ENCODE data around the gene HSPA12A.

HSPA12A gene

GRCh38 chr10:116707981-116708380, 34.4 kb downstream of the HSPA12A start:
- TF ChIP-seq GATA3 (IDR thresholded peaks at IDR 0.05; ENCODE audit: low read depth, low read length) (no peak), GATA2 (IDR thresholded peaks at IDR 0.05; ENCODE audit: low read depth, low read length) (no peak)

DNA sequence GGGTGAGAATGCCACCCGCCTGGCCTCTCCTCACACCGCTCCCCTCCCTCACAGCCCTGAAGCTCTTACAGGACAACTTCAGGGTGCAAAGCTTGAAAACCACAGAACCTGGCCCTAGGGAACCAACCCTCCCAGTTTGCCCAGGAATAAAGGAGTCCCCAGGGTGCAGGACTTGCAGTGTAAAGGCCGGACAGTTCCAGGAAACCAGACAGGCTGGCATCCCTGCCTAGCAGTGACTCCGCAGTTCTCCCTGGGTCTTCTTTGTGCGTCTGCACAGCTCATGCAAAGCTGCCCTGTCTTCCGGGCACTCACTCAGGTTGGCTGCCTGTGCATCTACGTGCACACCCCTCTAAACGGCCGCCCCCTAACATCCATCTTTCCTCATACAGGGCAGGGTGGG, 36.1 kb downstream of the HSPA12A start:
- TF ChIP-seq GATA2 (IDR thresholded peaks at IDR 0.05; ENCODE audit: low read depth, low read length) (no peak), GATA3 (IDR thresholded peaks at IDR 0.05; ENCODE audit: low read depth, low read length) (no peak)

DNA sequence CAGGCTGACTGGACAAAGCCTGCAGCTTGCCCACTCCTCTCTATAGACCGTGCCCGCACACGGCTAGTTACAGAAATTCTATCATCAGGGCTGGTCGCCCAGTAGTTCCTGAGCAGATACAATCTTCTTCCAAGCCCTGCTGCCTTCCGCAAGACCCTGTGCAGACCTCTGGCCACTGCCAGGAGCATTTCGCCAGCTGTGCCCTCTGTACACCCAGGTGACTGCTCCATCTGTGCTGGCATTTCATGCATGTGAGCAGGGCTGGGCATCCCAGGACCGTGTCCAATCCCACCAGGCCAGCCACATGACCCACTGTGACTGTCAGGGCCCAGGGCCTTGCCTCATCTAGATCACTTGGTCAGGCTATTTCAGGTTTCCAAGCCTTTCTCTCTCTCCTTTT, 36.9 kb downstream of the HSPA12A start:
- no peak for TF ChIP-seq GATA3 (IDR thresholded peaks at IDR 0.05; ENCODE audit: low read depth, low read length)
- TF ChIP-seq GATA2 (IDR thresholded peaks at IDR 0.05; ENCODE audit: low read depth, low read length), result peak; percentile 52

GRCh38 chr10:116704926-116705325, 37.4 kb downstream of the HSPA12A start:
- TF ChIP-seq GATA2 (IDR thresholded peaks at IDR 0.05; ENCODE audit: low read depth, low read length) (no peak), GATA3 (IDR thresholded peaks at IDR 0.05; ENCODE audit: low read depth, low read length) (no peak)

DNA sequence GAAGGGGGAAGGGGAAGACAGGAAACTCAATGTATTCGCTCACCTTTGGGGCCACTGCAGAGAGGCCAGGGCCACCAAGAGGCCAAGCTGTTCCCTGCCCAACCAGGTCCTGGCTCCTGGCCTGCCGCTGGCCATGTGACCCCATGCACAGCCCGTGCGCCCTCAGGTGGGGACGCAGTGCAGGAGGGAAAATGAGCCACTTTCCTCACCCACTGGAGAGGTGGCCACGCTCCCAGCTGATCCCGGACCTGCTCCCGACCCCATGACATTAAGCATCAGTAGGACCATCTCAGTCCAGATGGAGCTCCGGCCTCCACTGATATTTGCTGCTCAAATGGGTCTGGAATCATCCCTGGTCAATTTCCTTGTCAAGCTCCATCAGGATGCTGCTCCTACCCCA, 40.2 kb downstream of the HSPA12A start:
- TF ChIP-seq GATA2 (IDR thresholded peaks at IDR 0.05; ENCODE audit: low read depth, low read length), result no peak
- no peak for TF ChIP-seq GATA3 (IDR thresholded peaks at IDR 0.05; ENCODE audit: low read depth, low read length)

- TF ChIP-seq GATA3 (IDR thresholded peaks at IDR 0.05; ENCODE audit: low read depth, low read length), result no peak
- TF ChIP-seq GATA2 (IDR thresholded peaks at IDR 0.05; ENCODE audit: low read depth, low read length), result no peak
Measured at GRCh38 chr10:116699471-116700150, 42.8 kb downstream of the HSPA12A start.

DNA sequence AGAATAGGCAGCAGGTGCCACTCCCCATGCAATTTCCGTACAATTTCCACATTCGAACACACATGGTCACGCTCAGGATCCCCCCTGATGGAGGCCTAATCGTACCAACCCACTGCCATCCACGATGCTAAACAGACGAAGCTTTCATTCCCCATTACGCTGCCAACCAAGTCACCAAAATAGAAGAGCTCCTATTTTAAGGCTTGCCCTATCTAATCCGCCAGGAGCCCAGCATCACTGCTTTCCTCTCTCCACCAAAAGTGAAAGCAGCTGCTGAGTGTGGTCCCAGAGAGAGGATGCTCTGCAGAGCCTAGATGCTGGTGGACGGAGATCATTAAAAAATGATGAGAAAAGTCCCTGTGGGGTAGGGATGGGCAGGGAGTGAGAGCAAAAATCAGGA, 43.3 kb downstream of the HSPA12A start:
- TF ChIP-seq GATA2 (IDR thresholded peaks at IDR 0.05; ENCODE audit: low read depth, low read length) (no peak), GATA3 (IDR thresholded peaks at IDR 0.05; ENCODE audit: low read depth, low read length) (no peak)

DNA sequence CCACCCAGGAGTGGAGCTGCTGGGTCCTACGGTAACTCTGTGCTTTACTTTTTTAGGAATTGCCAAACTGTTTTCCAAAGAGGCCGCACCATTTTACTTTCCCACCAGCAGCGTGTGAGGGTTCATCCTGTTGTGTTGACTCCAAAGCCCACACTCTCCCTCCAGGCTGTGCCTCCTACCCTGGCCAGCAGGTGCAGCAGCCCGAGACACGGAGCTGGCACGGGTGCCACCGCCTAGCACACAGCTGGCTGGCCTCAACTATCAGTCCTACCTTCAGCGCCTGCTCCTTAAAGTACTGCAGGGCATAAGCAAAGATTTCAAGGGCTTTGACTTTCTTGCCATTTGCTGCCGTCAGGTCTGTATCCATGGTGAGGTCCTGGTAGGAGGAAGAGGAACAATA, 44.0 kb downstream of the HSPA12A start:
- TF ChIP-seq GATA3 (IDR thresholded peaks at IDR 0.05; ENCODE audit: low read depth, low read length) (no peak), GATA2 (IDR thresholded peaks at IDR 0.05; ENCODE audit: low read depth, low read length) (no peak)

- TF ChIP-seq GATA2 (IDR thresholded peaks at IDR 0.05; ENCODE audit: low read depth, low read length), result no peak
- no peak for TF ChIP-seq GATA3 (IDR thresholded peaks at IDR 0.05; ENCODE audit: low read depth, low read length)
Measured at GRCh38 chr10:116697816-116698215, 44.5 kb downstream of the HSPA12A start.

- TF ChIP-seq GATA3 (IDR thresholded peaks at IDR 0.05; ENCODE audit: low read depth, low read length) (no peak), GATA2 (IDR thresholded peaks at IDR 0.05; ENCODE audit: low read depth, low read length) (no peak)
Measured at GRCh38 chr10:116696919-116697318, 45.4 kb downstream of the HSPA12A start.

DNA sequence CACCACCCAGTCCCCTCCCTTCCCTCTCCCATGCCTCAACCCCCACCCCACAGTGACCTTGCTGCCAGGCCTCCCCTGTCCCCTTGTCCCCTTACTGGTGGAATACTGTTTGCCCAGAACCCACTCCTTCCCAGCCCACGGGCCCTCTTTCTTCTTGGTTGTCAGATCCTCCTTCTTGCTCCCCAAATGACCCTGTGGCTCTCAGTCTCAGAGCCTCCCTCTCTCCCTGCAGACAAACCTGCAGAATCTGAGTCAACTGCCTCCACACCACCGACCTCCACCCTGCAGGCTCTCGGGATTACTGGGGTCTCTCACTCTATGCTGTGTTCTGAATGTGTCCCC, 47.5 kb downstream of the HSPA12A start:
- no peak for TF ChIP-seq GATA3 (IDR thresholded peaks at IDR 0.05; ENCODE audit: low read depth, low read length)
- no peak for TF ChIP-seq GATA2 (IDR thresholded peaks at IDR 0.05; ENCODE audit: low read depth, low read length)

DNA sequence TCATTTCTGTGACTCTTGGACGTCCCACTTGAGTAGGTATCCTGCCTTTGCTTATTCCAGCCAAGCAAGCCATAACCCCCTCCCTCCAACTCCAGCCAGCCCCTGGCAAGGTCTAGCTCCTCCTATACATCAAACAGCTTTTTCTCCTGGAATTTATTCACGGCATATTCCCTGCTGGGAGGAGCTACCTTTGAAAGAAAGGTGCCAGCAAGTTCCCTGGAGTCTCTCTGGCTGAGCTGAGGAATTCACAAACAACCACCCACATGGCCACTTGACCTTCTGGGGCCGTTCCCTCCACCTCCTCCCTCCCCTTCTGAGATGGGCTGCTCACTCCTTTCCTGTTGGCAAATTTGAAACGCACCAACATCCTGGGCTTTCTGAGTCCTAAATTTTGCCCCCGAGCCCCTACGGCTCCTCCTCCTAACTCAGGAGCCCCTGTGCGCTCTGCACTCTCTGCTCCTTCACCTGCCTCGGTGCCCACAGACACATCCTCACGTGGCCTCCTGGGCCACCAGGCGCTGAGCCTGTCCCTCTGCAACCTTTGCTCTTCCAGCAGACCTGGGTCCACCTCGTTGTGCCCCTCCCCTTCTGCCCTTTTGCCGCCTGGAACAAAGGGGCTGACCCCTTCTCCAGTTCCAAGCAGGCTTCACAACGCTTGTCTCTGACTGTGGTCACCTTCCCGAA, 48.0 kb downstream of the HSPA12A start:
- TF ChIP-seq GATA3 (IDR thresholded peaks at IDR 0.05; ENCODE audit: low read depth, low read length), result no peak
- TF ChIP-seq GATA2 (IDR thresholded peaks at IDR 0.05; ENCODE audit: low read depth, low read length), result no peak

DNA sequence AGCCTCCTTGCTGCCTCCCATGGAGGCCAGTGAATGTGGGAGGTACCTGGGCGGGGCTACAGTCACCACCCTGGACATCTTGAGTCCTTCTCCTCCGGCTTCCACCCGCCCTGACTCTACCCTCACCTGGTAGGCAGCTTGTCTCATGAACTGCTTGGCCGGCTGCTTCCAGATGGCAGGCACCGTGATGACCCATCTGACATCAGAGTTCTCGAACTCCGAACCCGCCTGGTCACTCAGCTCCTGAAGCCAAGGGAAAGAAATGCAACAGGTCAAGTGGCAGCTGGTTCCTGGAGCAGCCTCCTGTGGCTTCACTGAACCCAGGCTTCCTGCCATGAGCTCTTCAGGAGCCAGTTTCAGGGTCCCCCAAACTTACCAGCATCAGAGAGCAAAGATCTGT, 50.1 kb downstream of the HSPA12A start:
- TF ChIP-seq GATA2 (IDR thresholded peaks at IDR 0.05; ENCODE audit: low read depth, low read length) (no peak), GATA3 (IDR thresholded peaks at IDR 0.05; ENCODE audit: low read depth, low read length) (no peak)

- TF ChIP-seq GATA3 (IDR thresholded peaks at IDR 0.05; ENCODE audit: low read depth, low read length), result no peak
- TF ChIP-seq GATA2 (IDR thresholded peaks at IDR 0.05; ENCODE audit: low read depth, low read length), result no peak
Measured at GRCh38 chr10:116691635-116692034, 50.7 kb downstream of the HSPA12A start.

Data from SH-SY5Y (cell line).